AG08396 (cell line): ENCODE measurements around the gene ZNF669.

Source experiments
- DNase-seq: peaks from one replicate; pipeline ENCODE4 v3.0.0; 2012; ENCODE audit warnings: low spot score, mixed read lengths

The ZNF669 gene

DNA sequence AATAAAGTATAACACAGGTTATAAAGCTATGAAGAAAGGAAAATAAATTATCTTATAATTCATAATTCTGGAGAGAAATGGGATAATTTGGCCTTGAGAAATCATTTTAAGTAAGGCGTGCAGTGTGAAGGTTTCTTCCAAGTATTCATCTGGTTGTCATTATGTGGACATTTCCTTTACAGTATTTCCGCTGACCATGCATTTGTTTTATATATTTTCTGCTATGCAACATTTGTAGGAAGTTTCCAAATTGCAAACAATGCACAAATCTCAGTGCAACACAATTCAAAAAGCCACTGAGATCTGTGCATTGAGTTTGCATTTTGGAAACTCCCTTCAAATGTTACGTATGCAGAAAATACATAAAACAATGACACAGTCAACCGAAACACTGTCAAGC, 43.4 kb downstream of the ZNF669 start:
- no peak for DNase-seq

GRCh38 chr1:247056071-247056470, 48.1 kb downstream of the ZNF669 start:
- no peak for DNase-seq

GRCh38 chr1:247054992-247055415, 49.2 kb downstream of the ZNF669 start:
- DNase-seq, result no peak
